Measurements from ENCODE around the gene DECR2. TPM values are rescaled to one million over a fixed set of nuclear protein-coding genes. Genes with fewer than 3 reads are reported as not detected.
A peak's percentile ranks its signal among the peaks of the same experiment; 100 is the strongest.

Gene DECR2
- total and polyA plus RNA-seq, 4 experiments from 2014 or later: 3.4 to 7.3 (median 4.6) TPM

- peaks cover 3 to 20% (median 13%) of the 10 kb centered on the region in 4 donors for H3K4me1 Mint-ChIP-seq
- intact Hi-C loops (cut with micrococcal nuclease): loop anchor here (2.0 to 10.0 kb wide), 2 partner anchors 19 to 213 kb away; partner anchors contain the start of gene AXIN1
- no peaks in the 10 kb centered on the region for H3K27me3 Mint-ChIP-seq
- Histone ChIP-seq H3K27me3 (ENCODE audit: insufficient read depth, low read length) (no peaks in the 10 kb centered on the region), H3K4me1 (ENCODE audit: insufficient read depth, low read length) (peaks cover 26% of the 10 kb centered on the region), H3K36me3 (ENCODE audit: insufficient read depth, low read length) (peaks cover 32% of the 10 kb centered on the region), H3K27ac (ENCODE audit: low read depth, low read length) (no peak overlapping the region), H3K4me3 (ENCODE audit: low read length in 2 of 2) (no peak overlapping the region), H3K9me3 (ENCODE audit: control insufficient read depth in 1 of 2, low read length in 2 of 2) (no peaks in the 10 kb centered on the region)
- ChIA-PET CTCF (ENCODE audit: partially characterized antibody) (no interaction called here), POLR2A (ENCODE audit: partially characterized antibody) (interaction anchor here (0.9 to 2.3 kb wide), 5 partner anchors 10 to 118 kb away, joined by 3 to 13 read pairs (median 8); partner anchors contain the start of genes DECR2 and PGAP6)
- peak overlapping the region in 5 of 8 donors; percentile 31 to 64 (median 58) for H3K4me3 Mint-ChIP-seq
- no peaks in the 10 kb centered on the region for H3K9me3 Mint-ChIP-seq
- H3K27ac Mint-ChIP-seq: peak overlapping the region in 6 of 7 donors; percentile 12 to 86 (median 38)
- H3K36me3 Mint-ChIP-seq: peaks cover 7 to 19% of the 10 kb centered on the region in 2 donors
- no peak for DNase-seq
These were observed 30.0 kb upstream of the DECR2 start for GRCh38 chr16:371515-372301.

- peaks cover 2 to 16% of the 10 kb centered on the region in 2 donors for H3K36me3 Mint-ChIP-seq
- POLR2A ChIA-PET (ENCODE audit: partially characterized antibody): interaction anchor here (0.9 to 2.3 kb wide), 2 partner anchors 9 to 11 kb away, joined by 3 to 13 read pairs; partner anchors contain the start of gene PGAP6
- peak overlapping the region in 2 of 7 donors; percentile 40 to 48 for H3K27ac Mint-ChIP-seq
These were observed 29.2 kb upstream of the DECR2 start for GRCh38 chr16:372302-372983.

DNA sequence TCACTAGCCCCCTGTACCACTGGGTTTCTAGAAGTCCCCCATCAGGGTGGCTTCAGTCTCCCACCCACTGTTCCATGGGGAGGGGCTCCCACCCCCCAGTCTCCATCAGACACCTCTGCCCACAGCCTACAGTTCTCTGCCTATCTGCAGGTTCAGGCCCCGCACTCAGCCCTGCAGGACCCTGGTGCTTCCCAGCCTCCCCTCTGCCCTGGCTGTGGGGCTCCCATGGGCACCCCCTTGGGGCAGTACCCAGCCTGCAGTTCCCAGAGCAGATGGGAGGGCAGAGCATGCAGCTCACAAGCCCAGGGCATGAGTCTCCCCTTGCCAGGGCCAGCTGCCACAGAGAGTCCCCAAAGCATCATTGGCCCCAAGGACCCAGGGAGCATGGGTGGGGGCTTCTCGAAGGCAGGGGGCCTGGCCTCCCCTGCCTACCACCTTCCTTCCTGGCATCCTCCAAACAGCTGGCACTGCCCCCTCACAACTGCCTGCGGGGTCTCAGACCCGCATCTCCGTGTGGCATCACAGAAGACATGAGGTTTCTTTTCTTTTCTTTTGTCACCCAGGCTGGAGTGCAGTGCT is 28.6 kb upstream of the DECR2 start:
- Histone ChIP-seq H3K27ac (ENCODE audit: low read depth, low read length) (no peak overlapping the region), H3K4me3 (ENCODE audit: low read length in 2 of 2) (no peak overlapping the region), H3K27me3 (ENCODE audit: insufficient read depth, low read length) (no peaks in the 10 kb centered on the region), H3K9me3 (ENCODE audit: control insufficient read depth in 1 of 2, low read length in 2 of 2) (no peaks in the 10 kb centered on the region), H3K4me1 (ENCODE audit: insufficient read depth, low read length) (peaks cover 26% of the 10 kb centered on the region), H3K36me3 (ENCODE audit: insufficient read depth, low read length) (peaks cover 22% of the 10 kb centered on the region)
- intact Hi-C loops (cut with micrococcal nuclease): loop anchor here (10.0 kb wide), 1 partner anchor 212 kb away; no protein-coding TSS in a partner anchor
- Mint-ChIP-seq H3K27me3 (no peaks in the 10 kb centered on the region), H3K27ac (peak overlapping the region in 2 of 7 donors; percentile 12 to 40), H3K4me3 (peak overlapping the region in 1 of 8 donors; percentile 11), H3K36me3 (peaks cover 2 to 16% of the 10 kb centered on the region in 2 donors), H3K9me3 (no peaks in the 10 kb centered on the region), H3K4me1 (peaks cover 3 to 20% (median 13%) of the 10 kb centered on the region in 4 donors)
- POLR2A ChIA-PET (ENCODE audit: partially characterized antibody): no interaction called here
- no peak for DNase-seq
- CTCF ChIA-PET (ENCODE audit: partially characterized antibody): no interaction called here

More at GRCh38 chr16:372302-372983, 29.2 kb upstream of the DECR2 start:
- H3K27me3 Mint-ChIP-seq: no peaks in the 10 kb centered on the region
- peaks cover 3 to 20% (median 13%) of the 10 kb centered on the region in 4 donors for H3K4me1 Mint-ChIP-seq
- intact Hi-C loops (cut with micrococcal nuclease): loop anchor here (10.0 kb wide), 1 partner anchor 212 kb away; no protein-coding TSS in a partner anchor
- no peak for DNase-seq
- Histone ChIP-seq H3K27me3 (ENCODE audit: insufficient read depth, low read length) (no peaks in the 10 kb centered on the region), H3K27ac (ENCODE audit: low read depth, low read length) (no peak overlapping the region), H3K4me1 (ENCODE audit: insufficient read depth, low read length) (peaks cover 26% of the 10 kb centered on the region), H3K9me3 (ENCODE audit: control insufficient read depth in 1 of 2, low read length in 2 of 2) (no peaks in the 10 kb centered on the region), H3K4me3 (ENCODE audit: low read length in 2 of 2) (no peak overlapping the region), H3K36me3 (ENCODE audit: insufficient read depth, low read length) (peaks cover 29% of the 10 kb centered on the region)
- no peak overlapping the region for H3K4me3 Mint-ChIP-seq
- CTCF ChIA-PET (ENCODE audit: partially characterized antibody): no interaction called here
- H3K9me3 Mint-ChIP-seq: no peaks in the 10 kb centered on the region

DNA sequence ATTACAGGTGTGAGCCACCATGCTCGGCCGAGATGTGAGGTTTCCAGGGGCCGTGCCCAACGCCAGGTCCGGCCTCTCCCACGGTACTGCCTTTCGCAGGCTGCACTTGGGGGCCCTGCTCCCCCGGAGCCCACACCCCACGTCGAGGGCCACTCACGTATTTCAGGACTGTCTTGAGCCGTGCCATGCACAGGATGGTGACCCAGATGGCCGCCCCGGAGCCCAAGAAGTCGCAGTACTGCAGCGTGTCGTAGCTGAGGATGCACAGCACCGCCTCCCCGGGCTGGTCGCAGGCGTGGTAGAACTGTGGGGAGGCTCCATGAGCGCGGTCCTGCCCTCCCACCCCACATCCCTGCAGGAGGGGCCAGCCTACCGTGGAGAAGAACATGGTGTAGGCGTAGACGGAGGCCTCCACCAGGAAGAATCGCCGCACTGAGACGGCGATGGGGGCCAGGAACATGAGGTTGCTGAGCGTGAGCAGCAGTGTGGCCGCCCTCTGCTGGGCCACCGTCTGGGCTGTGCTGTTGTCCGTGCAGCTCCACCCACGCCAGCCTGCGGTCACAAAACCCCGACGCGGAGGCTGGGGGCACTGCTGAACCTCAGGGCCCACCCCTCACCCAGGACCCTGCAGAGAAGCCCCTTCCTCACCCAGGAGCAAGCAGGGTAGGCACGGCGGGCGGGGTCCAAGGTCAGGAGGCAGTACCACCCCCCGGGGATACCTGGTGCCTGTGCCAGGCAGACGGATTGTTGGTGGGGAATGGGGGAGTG is 27.7 kb upstream of the DECR2 start:
- peak overlapping the region in 1 of 7 donors; percentile 47 for H3K27ac Mint-ChIP-seq
- peaks cover 3 to 22% (median 13%) of the 10 kb centered on the region in 4 donors for H3K4me1 Mint-ChIP-seq
- intact Hi-C loops (cut with micrococcal nuclease): loop anchor here (10.0 kb wide), 1 partner anchor 211 kb away; no protein-coding TSS in a partner anchor
- Histone ChIP-seq H3K27ac (ENCODE audit: low read depth, low read length) (no peak overlapping the region), H3K4me1 (ENCODE audit: insufficient read depth, low read length) (peaks cover 29% of the 10 kb centered on the region), H3K27me3 (ENCODE audit: insufficient read depth, low read length) (no peaks in the 10 kb centered on the region), H3K4me3 (ENCODE audit: low read length in 2 of 2) (no peak overlapping the region), H3K36me3 (ENCODE audit: insufficient read depth, low read length) (peaks cover 21% of the 10 kb centered on the region), H3K9me3 (ENCODE audit: control insufficient read depth in 1 of 2, low read length in 2 of 2) (no peaks in the 10 kb centered on the region)
- ChIA-PET POLR2A (ENCODE audit: partially characterized antibody) (no interaction called here), CTCF (ENCODE audit: partially characterized antibody) (no interaction called here)
- H3K9me3 Mint-ChIP-seq: no peaks in the 10 kb centered on the region
- no peak overlapping the region for H3K4me3 Mint-ChIP-seq
- DNase-seq: no peak
- H3K36me3 Mint-ChIP-seq: peaks cover under 1 to 16% of the 10 kb centered on the region in 2 donors
- H3K27me3 Mint-ChIP-seq: no peaks in the 10 kb centered on the region

DNA sequence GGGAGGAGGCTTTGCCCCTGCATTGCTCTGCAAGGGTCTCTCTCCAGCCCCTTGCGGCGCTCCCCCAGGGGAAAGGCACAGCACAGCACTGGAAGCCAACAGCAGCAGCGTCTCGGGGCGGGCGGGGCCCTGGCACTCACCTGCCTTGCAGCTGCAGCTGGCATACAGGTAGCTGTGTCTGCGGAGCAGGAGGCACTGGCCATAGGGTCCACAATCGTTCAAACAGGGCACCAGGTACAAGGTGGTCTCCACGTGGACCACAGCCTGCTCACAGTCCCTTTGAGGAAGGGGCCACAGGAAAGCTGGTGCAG is 27.1 kb upstream of the DECR2 start:
- no peaks in the 10 kb centered on the region for H3K27me3 Mint-ChIP-seq
- no peaks in the 10 kb centered on the region for H3K9me3 ChIP-seq (ENCODE audit: control insufficient read depth in 1 of 2, low read length in 2 of 2)
- ChIA-PET CTCF (ENCODE audit: partially characterized antibody) (no interaction called here), POLR2A (ENCODE audit: partially characterized antibody) (no interaction called here)
- H3K36me3 ChIP-seq (ENCODE audit: insufficient read depth, low read length): peaks cover 21% of the 10 kb centered on the region
- H3K9me3 Mint-ChIP-seq: no peaks in the 10 kb centered on the region
- no peak overlapping the region for H3K27ac ChIP-seq (ENCODE audit: low read depth, low read length)
- intact Hi-C loops (cut with micrococcal nuclease): loop anchor here (10.0 kb wide), 1 partner anchor 210 kb away; no protein-coding TSS in a partner anchor
- no peak overlapping the region for H3K4me3 Mint-ChIP-seq
- H3K4me3 ChIP-seq (ENCODE audit: low read length in 2 of 2): no peak overlapping the region
- no peak for DNase-seq
- H3K36me3 Mint-ChIP-seq: peaks cover 0 to 16% of the 10 kb centered on the region in 2 donors
- H3K27me3 ChIP-seq (ENCODE audit: insufficient read depth, low read length): no peaks in the 10 kb centered on the region
- peaks cover 29% of the 10 kb centered on the region for H3K4me1 ChIP-seq (ENCODE audit: insufficient read depth, low read length)
- no peak overlapping the region for H3K27ac Mint-ChIP-seq
- H3K4me1 Mint-ChIP-seq: peaks cover 3 to 21% (median 14%) of the 10 kb centered on the region in 4 donors

GRCh38 chr16:375212-375611 is 26.5 kb upstream of the DECR2 start:
- POLR2A ChIA-PET (ENCODE audit: partially characterized antibody): no interaction called here
- Histone ChIP-seq H3K36me3 (ENCODE audit: insufficient read depth, low read length) (peaks cover 21% of the 10 kb centered on the region), H3K4me1 (ENCODE audit: insufficient read depth, low read length) (peaks cover 31% of the 10 kb centered on the region), H3K4me3 (ENCODE audit: low read length in 2 of 2) (no peak overlapping the region), H3K9me3 (ENCODE audit: control insufficient read depth in 1 of 2, low read length in 2 of 2) (no peaks in the 10 kb centered on the region), H3K27me3 (ENCODE audit: insufficient read depth, low read length) (no peaks in the 10 kb centered on the region), H3K27ac (ENCODE audit: low read depth, low read length) (no peak overlapping the region)
- CTCF ChIA-PET (ENCODE audit: partially characterized antibody): interaction anchor here (0.7 kb wide), 1 partner anchor 42 kb away, joined by 3 read pairs; no protein-coding TSS in a partner anchor
- DNase-seq: no peak
- Mint-ChIP-seq H3K27me3 (no peaks in the 10 kb centered on the region), H3K4me1 (peaks cover 5 to 25% (median 17%) of the 10 kb centered on the region in 4 donors), H3K9me3 (no peaks in the 10 kb centered on the region), H3K4me3 (no peak overlapping the region), H3K36me3 (peaks cover 0 to 19% of the 10 kb centered on the region in 2 donors), H3K27ac (no peak overlapping the region)
- intact Hi-C loops (cut with micrococcal nuclease): loop anchor here (10.0 kb wide), 1 partner anchor 210 kb away; no protein-coding TSS in a partner anchor

Data from CD4-positive, alpha-beta memory T cell (primary cell).